SK-N-SH treated with all-trans-retinoic acid at 6 μM for 48 hours (cell line): ENCODE data around the gene ZNF431.

Experiments used
- ATAC-seq: fragments of 200-7000 bp; cut with Tn5 transposase; 3 replicates; pipeline ENCODE4 v1.9.1; 2020; ENCODE audit warnings: mild to moderate bottlenecking, moderate library complexity
- CSDC2 ChIP-seq: fragments of 250-450 bp; sonication (Bioruptor Pico); IDR thresholded peaks from 2 replicates; pipeline ENCODE4 v1.5.0; 2020; ENCODE audit warnings: mild to moderate bottlenecking, moderate library complexity
- ESRRG ChIP-seq: fragments of 250-450 bp; sonication (Bioruptor Pico); IDR thresholded peaks from 2 replicates; pipeline ENCODE4 v1.6.1; 2021; ENCODE audit warnings: mild to moderate bottlenecking
- GLIS3 ChIP-seq: fragments of 250-450 bp; sonication (Bioruptor Pico); IDR thresholded peaks from 2 replicates; pipeline ENCODE4 v1.5.0; 2020; ENCODE audit warnings: mild to moderate bottlenecking, moderate library complexity
- ISL1 ChIP-seq: fragments of 250-450 bp; sonication (Bioruptor Pico); IDR thresholded peaks from 2 replicates; pipeline ENCODE4 v2.1.2; 2022; ENCODE audit warnings: mild to moderate bottlenecking, moderate library complexity
- POU6F1 ChIP-seq: fragments of 250-450 bp; sonication (Bioruptor Pico); IDR thresholded peaks from 2 replicates; pipeline ENCODE4 v1.8.0; 2021; ENCODE audit warnings: low read depth, mild to moderate bottlenecking, moderate library complexity, borderline replicate concordance
- PPARA ChIP-seq: fragments of 250-450 bp; sonication (Bioruptor Pico); IDR thresholded peaks from 2 replicates; pipeline ENCODE4 v1.5.0; 2020; ENCODE audit warnings: mild to moderate bottlenecking, borderline replicate concordance
- RARB ChIP-seq: fragments of 250-450 bp; sonication (Bioruptor Pico); IDR thresholded peaks from 2 replicates; pipeline ENCODE4 v1.8.0; 2021; ENCODE audit warnings: mild to moderate bottlenecking, moderate library complexity
- TCF4 ChIP-seq: fragments of 250-450 bp; sonication (Bioruptor Pico); IDR thresholded peaks from 2 replicates; pipeline ENCODE4 v1.8.0; 2021; ENCODE audit warnings: mild to moderate bottlenecking, moderate library complexity, borderline replicate concordance
- TOX ChIP-seq: fragments of 250-450 bp; sonication (Bioruptor Pico); IDR thresholded peaks from 2 replicates; pipeline ENCODE4 v1.8.0; 2021; ENCODE audit warnings: mild to moderate bottlenecking, moderate library complexity, borderline replicate concordance
- TSHZ2 ChIP-seq: fragments of 250-450 bp; sonication (Bioruptor Pico); IDR thresholded peaks from 2 replicates; pipeline ENCODE4 v1.5.0; 2020; ENCODE audit warnings: mild to moderate bottlenecking, moderate library complexity
- ZC3H10 ChIP-seq: fragments of 250-450 bp; sonication (Bioruptor Pico); IDR thresholded peaks from 2 replicates; pipeline ENCODE4 v1.5.1; 2021; ENCODE audit warnings: mild to moderate bottlenecking, moderate library complexity
- ZFP3 ChIP-seq: fragments of 250-450 bp; sonication (Bioruptor Pico); IDR thresholded peaks from 2 replicates; pipeline ENCODE4 v1.5.0; 2020; ENCODE audit warnings: mild to moderate bottlenecking, moderate library complexity
- ZFP30 ChIP-seq: fragments of 450-650 bp; formaldehyde crosslinking; IDR thresholded peaks from 2 replicates; pipeline ENCODE4 v1.5.0; 2022; ENCODE audit warnings: mild to moderate bottlenecking, moderate library complexity
- ZNF565 ChIP-seq: fragments of 450-650 bp; formaldehyde crosslinking; conservative IDR thresholded peaks from 2 replicates; pipeline ENCODE4 v1.5.0; 2020; ENCODE audit warnings: low read depth, mild to moderate bottlenecking, moderate library complexity
- ZNF70 ChIP-seq: fragments of 450-650 bp; formaldehyde crosslinking; IDR thresholded peaks from 2 replicates; pipeline ENCODE4 v1.5.0; 2020; ENCODE audit warnings: mild to moderate bottlenecking, moderate library complexity
- ZNF8 ChIP-seq: fragments of 450-650 bp; formaldehyde crosslinking; IDR thresholded peaks from 2 replicates; pipeline ENCODE4 v1.5.0; 2020; ENCODE audit warnings: mild to moderate bottlenecking, moderate library complexity
- TF ChIP-seq, protein P1 (sequence below): fragments of 250-450 bp; sonication (Bioruptor Pico); IDR thresholded peaks from 2 replicates; pipeline ENCODE4 v1.8.0; 2020; ENCODE audit warnings: mild to moderate bottlenecking, moderate library complexity, borderline replicate concordance

ZNF431 gene

DNA sequence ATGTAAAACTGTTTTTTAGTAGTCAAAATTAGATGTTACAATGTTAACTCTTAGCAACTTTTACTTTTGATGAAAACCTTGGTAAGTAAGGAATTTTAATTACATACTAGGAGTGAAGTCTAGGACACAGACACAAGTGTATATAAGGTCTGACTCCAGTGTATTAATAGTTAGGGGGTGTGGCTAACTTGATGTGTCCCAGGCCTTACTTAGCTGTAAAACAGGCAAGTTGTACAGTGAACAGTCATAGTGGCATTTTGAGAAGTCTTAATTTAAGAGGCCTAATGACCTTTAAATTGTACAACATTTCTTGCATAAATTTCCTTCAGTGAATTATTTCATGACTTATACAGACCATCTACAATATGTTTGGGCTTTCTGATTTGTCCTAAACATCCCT is 6.8 kb downstream of the ZNF431 start:
- TF ChIP-seq ZNF70 (CRISPR knock-in tag) (no peak), ISL1 (CRISPR knock-in tag) (no peak), ZNF8 (CRISPR knock-in tag) (no peak), TCF4 (no peak), CSDC2 (CRISPR knock-in tag) (no peak)
- TF ChIP-seq, protein P1, sequence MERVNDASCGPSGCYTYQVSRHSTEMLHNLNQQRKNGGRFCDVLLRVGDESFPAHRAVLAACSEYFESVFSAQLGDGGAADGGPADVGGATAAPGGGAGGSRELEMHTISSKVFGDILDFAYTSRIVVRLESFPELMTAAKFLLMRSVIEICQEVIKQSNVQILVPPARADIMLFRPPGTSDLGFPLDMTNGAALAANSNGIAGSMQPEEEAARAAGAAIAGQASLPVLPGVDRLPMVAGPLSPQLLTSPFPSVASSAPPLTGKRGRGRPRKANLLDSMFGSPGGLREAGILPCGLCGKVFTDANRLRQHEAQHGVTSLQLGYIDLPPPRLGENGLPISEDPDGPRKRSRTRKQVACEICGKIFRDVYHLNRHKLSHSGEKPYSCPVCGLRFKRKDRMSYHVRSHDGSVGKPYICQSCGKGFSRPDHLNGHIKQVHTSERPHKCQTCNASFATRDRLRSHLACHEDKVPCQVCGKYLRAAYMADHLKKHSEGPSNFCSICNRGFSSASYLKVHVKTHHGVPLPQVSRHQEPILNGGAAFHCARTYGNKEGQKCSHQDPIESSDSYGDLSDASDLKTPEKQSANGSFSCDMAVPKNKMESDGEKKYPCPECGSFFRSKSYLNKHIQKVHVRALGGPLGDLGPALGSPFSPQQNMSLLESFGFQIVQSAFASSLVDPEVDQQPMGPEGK (CRISPR knock-in tag), result no peak
- ATAC-seq, result no peak

DNA sequence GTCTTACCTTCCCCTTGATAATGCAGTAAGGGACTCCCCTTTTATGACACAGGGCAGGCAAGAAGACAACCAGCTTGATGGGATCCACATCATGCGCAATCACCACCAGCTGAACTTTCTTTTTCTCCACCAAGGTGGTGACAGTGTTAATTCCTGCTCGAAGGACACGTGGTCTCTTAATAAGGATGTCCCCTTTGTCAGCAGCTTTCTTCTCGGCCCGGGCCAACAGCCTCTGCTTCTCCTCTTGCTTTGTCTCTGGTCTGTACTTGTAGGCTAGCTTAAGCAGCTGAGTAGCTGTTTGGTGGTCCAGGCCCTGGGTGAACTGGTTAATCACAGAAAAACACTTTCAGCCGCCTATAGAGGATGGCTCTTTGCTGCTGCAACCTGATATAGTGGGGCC is 8.0 kb downstream of the ZNF431 start:
- TF ChIP-seq TOX (CRISPR knock-in tag) (no peak), PPARA (CRISPR knock-in tag) (no peak), ZFP30 (CRISPR knock-in tag) (no peak), ZNF8 (CRISPR knock-in tag) (no peak), TSHZ2 (no peak), ZNF565 (CRISPR knock-in tag) (no peak), ZFP3 (CRISPR knock-in tag) (no peak), GLIS3 (no peak), CSDC2 (CRISPR knock-in tag) (no peak)
- TF ChIP-seq, protein P1 (CRISPR knock-in tag), result no peak
- TF ChIP-seq, all 23 proteins: peak for 0
- no peak for ATAC-seq

- TF ChIP-seq GLIS3 (no peak), POU6F1 (CRISPR knock-in tag) (no peak), ZNF70 (CRISPR knock-in tag) (no peak), RARB (CRISPR knock-in tag) (no peak), ZFP30 (CRISPR knock-in tag) (no peak), ESRRG (CRISPR knock-in tag) (no peak), TCF4 (no peak), ZC3H10 (CRISPR knock-in tag) (no peak)
- TF ChIP-seq, protein P1 (CRISPR knock-in tag), result no peak
- ATAC-seq, result no peak
Observed at GRCh38 chr19:21151460-21151859, 9.6 kb downstream of the ZNF431 start.

DNA sequence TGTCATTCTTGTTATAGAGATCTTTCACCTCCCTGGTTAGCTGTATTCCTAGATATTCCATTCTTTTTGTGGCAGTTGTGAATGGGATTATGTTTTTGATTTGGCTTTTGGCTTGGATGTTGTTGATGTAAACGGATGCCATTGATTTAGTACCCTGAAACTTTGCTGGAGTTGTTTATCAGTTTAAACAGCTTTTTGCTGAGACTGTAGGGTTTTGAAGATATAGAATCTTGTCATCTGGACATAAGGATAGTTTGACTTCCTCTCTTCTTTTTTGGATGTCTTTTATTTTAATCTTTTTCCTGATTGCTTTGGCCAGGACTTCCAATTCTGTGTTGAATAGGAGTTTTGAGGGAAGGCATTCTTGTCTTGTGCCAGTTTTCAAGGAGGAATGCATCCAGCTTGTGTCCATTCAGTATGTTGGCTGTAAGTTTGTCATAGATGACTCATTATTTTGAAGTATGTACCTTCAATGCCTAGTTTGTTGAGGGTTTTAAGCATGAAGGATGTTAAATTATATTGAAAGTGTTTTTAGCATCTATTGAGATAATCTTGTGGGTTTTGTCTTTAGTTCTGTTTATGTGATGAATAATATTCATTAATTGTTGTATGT is 16.8 kb downstream of the ZNF431 start:
- ATAC-seq, result peak; percentile 55; the same call in 2 of the 3 replicates
- TF ChIP-seq TCF4, result no peak
- no peak for TF ChIP-seq TSHZ2
- TF ChIP-seq POU6F1 (CRISPR knock-in tag), result no peak
- 0 out of 2 replicates have a peak, but pooled peaks have one; percentile 43 for TF ChIP-seq ZFP3 (CRISPR knock-in tag)
